BE2C (cell line): Measurements from ENCODE around the gene OTUD1.

Source experiments
- DNase-seq: peaks from one replicate; pipeline ENCODE4 v3.0.0-alpha.2; 2020
- H3K27me3 ChIP-seq: fragments of 250-450 bp; sonication (Bioruptor Pico); 2 replicates; pipeline ENCODE4 v1.5.1; 2020; ENCODE audit warnings: mild to moderate bottlenecking
- H3K36me3 ChIP-seq: fragments of 250-450 bp; sonication (Bioruptor Pico); 2 replicates; pipeline ENCODE4 v1.5.1; 2020; ENCODE audit warnings: mild to moderate bottlenecking
- H3K4me1 ChIP-seq: fragments of 250-450 bp; sonication (Bioruptor Pico); 2 replicates; pipeline ENCODE4 v1.5.1; 2020
- H3K4me3 ChIP-seq: 2 replicates; pipeline ENCODE4 v1.5.1; 2011; ENCODE audit warnings: low read depth, low read length
- H3K9me3 ChIP-seq: fragments of 250-450 bp; sonication (Bioruptor Pico); 2 replicates; pipeline ENCODE4 v1.5.1; 2020
- CTCF ChIP-seq: IDR thresholded peaks from 2 replicates; pipeline ENCODE4 v1.5.1; 2012; ENCODE audit warnings: mild to moderate bottlenecking, low read depth, low read length

Gene OTUD1

GRCh38 chr10:23474626-23475025 is 35.8 kb downstream of the OTUD1 start:
- Histone ChIP-seq H3K36me3 (no peaks in the 10 kb centered on the region), H3K27me3 (no peaks in the 10 kb centered on the region)

DNA sequence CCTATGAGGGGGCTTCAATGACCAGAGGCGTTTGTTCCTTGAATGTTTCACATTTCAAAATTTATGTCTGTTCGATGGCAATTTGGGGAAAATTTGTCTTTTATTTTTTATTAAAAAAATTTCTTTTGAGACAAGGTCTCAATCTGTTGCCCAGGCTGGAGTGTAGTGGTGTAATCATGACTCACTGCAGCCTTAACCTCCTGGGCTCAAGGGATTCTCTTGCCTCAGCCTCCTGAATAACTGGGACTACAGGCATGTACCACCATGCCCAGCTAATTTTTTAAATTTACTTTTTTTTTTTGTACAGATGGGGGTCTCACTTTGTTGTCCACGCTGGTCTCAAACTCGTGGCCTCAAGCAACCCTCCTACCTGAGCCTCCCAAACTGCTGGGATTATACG is 39.7 kb downstream of the OTUD1 start:
- no peak for TF ChIP-seq CTCF
- DNase-seq, result no peak
- Histone ChIP-seq H3K9me3 (no peaks in the 10 kb centered on the region), H3K4me1 (no peaks in the 10 kb centered on the region), H3K36me3 (no peaks in the 10 kb centered on the region), H3K4me3 (no peak overlapping the region), H3K27me3 (no peaks in the 10 kb centered on the region)

More at GRCh38 chr10:23474626-23475025, 35.8 kb downstream of the OTUD1 start:
- H3K4me1 ChIP-seq, result no peaks in the 10 kb centered on the region
- no peak for DNase-seq
- TF ChIP-seq CTCF, result no peak
- H3K9me3 ChIP-seq, result no peaks in the 10 kb centered on the region
- H3K4me3 ChIP-seq, result no peak overlapping the region

- H3K4me3 ChIP-seq, result no peak overlapping the region
- TF ChIP-seq CTCF, result no peak
- H3K9me3 ChIP-seq, result no peaks in the 10 kb centered on the region
- no peak for DNase-seq
- H3K27me3 ChIP-seq, result no peaks in the 10 kb centered on the region
- no peaks in the 10 kb centered on the region for H3K4me1 ChIP-seq
- H3K36me3 ChIP-seq, result no peaks in the 10 kb centered on the region
Measured at GRCh38 chr10:23479798-23480473, 41.1 kb downstream of the OTUD1 start.

DNA sequence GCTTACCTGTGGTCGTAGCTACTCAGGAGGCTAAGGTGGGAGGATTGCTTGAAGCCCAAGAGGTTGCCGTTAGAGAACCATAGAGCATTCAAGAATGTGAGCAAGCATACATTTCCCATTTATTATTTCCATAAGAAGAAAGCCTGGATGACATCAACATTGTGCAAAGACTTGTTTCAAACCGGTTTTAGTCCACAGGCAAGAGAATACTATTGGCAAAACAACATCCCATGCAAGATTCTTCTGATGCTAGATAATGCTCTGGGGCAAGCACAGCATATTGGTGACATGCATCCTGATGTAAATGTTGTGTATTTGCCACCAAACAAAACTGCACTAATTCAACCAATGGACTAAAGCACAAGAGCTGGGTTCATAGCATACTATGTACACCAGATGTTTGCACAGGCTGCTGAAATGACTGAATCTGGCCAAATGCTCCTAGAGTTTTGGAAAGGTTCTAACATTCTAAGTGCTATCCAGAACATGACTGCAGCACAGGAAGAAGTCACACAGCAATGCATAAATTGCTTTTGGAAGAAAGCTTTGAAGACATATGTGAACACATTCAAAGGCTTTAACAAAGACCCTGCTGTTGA is 42.6 kb downstream of the OTUD1 start:
- DNase-seq, result no peak
- Histone ChIP-seq H3K4me3 (no peak overlapping the region), H3K27me3 (no peaks in the 10 kb centered on the region), H3K9me3 (no peaks in the 10 kb centered on the region), H3K36me3 (no peaks in the 10 kb centered on the region), H3K4me1 (no peaks in the 10 kb centered on the region)
- TF ChIP-seq CTCF, result no peak

DNA sequence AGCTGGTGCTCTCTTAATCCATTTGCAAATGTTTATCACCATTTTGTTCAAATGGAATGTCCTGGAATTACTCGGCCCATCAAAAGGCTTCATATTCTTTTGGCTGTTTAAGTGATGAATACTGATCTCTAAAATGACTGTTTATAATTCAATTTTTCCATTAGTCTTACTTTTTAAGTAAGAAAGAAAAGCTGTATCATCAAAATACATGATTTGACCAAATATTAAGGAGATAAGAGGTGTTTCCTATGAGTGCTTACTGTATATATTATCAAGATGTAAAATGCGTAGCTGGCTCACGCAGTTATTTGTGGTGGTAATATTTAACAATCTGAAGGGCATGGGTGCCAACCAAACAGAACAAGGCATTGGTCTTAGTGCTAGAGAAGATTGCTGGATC is 51.2 kb downstream of the OTUD1 start:
- Histone ChIP-seq H3K4me1 (no peaks in the 10 kb centered on the region), H3K9me3 (no peaks in the 10 kb centered on the region), H3K36me3 (no peaks in the 10 kb centered on the region), H3K4me3 (no peak overlapping the region), H3K27me3 (no peaks in the 10 kb centered on the region)
- no peak for DNase-seq
- no peak for TF ChIP-seq CTCF
